ENCODE results near the gene SLC35D2.

GRCh38 chr9:96318921-96319565, 64.5 kb downstream of the SLC35D2 start:
- TF ChIP-seq POLR2A (IDR thresholded peaks at IDR 0.05), result no peak
- TF ChIP-seq, protein P1, sequence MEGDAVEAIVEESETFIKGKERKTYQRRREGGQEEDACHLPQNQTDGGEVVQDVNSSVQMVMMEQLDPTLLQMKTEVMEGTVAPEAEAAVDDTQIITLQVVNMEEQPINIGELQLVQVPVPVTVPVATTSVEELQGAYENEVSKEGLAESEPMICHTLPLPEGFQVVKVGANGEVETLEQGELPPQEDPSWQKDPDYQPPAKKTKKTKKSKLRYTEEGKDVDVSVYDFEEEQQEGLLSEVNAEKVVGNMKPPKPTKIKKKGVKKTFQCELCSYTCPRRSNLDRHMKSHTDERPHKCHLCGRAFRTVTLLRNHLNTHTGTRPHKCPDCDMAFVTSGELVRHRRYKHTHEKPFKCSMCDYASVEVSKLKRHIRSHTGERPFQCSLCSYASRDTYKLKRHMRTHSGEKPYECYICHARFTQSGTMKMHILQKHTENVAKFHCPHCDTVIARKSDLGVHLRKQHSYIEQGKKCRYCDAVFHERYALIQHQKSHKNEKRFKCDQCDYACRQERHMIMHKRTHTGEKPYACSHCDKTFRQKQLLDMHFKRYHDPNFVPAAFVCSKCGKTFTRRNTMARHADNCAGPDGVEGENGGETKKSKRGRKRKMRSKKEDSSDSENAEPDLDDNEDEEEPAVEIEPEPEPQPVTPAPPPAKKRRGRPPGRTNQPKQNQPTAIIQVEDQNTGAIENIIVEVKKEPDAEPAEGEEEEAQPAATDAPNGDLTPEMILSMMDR (IDR thresholded peaks at IDR 0.05), result no peak

Measured in heart left ventricle (tissue), 13 donors.